DOHH2 (cell line): ENCODE data around the gene TUBD1.

ENCODE experiments used
- H3F3A ChIP-seq: fragments of 200-600 bp; sonication (generic), shearing (Covaris generic); 2 replicates; pipeline ENCODE4 v1.6.0; 2016; ENCODE audit warnings: antibody characterized with exemption, mild to moderate bottlenecking; ENCODE audit not compliant: control insufficient read depth, insufficient read depth
- H3K27ac ChIP-seq: fragments of 200-600 bp; sonication (generic); 2 replicates; pipeline ENCODE4 v1.5.1; 2014; ENCODE audit warnings: low read depth, mild to moderate bottlenecking, low read length, moderate library complexity
- H3K27me3 ChIP-seq: fragments of 200-600 bp; sonication (generic); 2 replicates; pipeline ENCODE4 v1.6.1; 2014; ENCODE audit warnings: mild to moderate bottlenecking, low read length, mixed read lengths; ENCODE audit not compliant: control insufficient read depth
- H3K36me3 ChIP-seq: fragments of 200-600 bp; sonication (generic); 2 replicates; pipeline ENCODE4 v1.6.1; 2014; ENCODE audit warnings: mild to moderate bottlenecking, low read length, moderate library complexity, mixed read lengths; ENCODE audit not compliant: control insufficient read depth
- H3K4me1 ChIP-seq: fragments of 200-600 bp; sonication (generic); 2 replicates; pipeline ENCODE4 v1.6.1; 2014; ENCODE audit warnings: mild to moderate bottlenecking, low read length, mixed read lengths; ENCODE audit not compliant: control insufficient read depth
- H3K4me2 ChIP-seq: fragments of 200-600 bp; sonication (generic); 2 replicates; pipeline ENCODE4 v1.6.0; 2014; ENCODE audit warnings: mild to moderate bottlenecking, low read length, moderate library complexity
- H3K4me3 ChIP-seq: fragments of 200-600 bp; sonication (generic); 2 replicates; pipeline ENCODE4 v1.5.1; 2014; ENCODE audit warnings: mild to moderate bottlenecking, low read length, mixed read lengths
- H3K79me2 ChIP-seq: fragments of 200-600 bp; sonication (generic); 2 replicates; pipeline ENCODE4 v1.6.1; 2014; ENCODE audit warnings: mild to moderate bottlenecking, low read length, mixed read lengths; ENCODE audit not compliant: control insufficient read depth
- H3K9me2 ChIP-seq: fragments of 200-600 bp; sonication (generic); replicated peaks from 2 replicates; pipeline ENCODE4 v1.6.1; 2014; ENCODE audit warnings: mild to moderate bottlenecking, low read length, mixed read lengths; ENCODE audit not compliant: control insufficient read depth
- H3K9me3 ChIP-seq: fragments of 200-600 bp; sonication (generic); 2 replicates; pipeline ENCODE4 v1.6.1; 2014; ENCODE audit warnings: antibody characterized with exemption, low read length, mixed read lengths; ENCODE audit not compliant: control insufficient read depth, insufficient read depth
- H4K20me1 ChIP-seq: fragments of 200-600 bp; sonication (generic); 2 replicates; pipeline ENCODE4 v1.6.0; 2014; ENCODE audit warnings: low read depth, mild to moderate bottlenecking, antibody characterized with exemption, low read length, moderate library complexity; ENCODE audit not compliant: control insufficient read depth, insufficient read depth
- EZH2phosphoT487 ChIP-seq: fragments of 200-600 bp; sonication (generic); IDR thresholded peaks from 2 replicates; pipeline ENCODE4 v1.6.1; 2017; ENCODE audit warnings: borderline replicate concordance, mild to moderate bottlenecking, antibody characterized with exemption, low read length, moderate library complexity, mixed read lengths
- TF ChIP-seq, protein P1 (sequence below): fragments of 200-600 bp; sonication (generic); IDR thresholded peaks from one replicate; pipeline ENCODE4 v1.5.1; 2014; ENCODE audit warnings: antibody characterized with exemption, mild to moderate bottlenecking, low read depth, low read length; ENCODE audit not compliant: poor library complexity, severe bottlenecking

Gene TUBD1

DNA sequence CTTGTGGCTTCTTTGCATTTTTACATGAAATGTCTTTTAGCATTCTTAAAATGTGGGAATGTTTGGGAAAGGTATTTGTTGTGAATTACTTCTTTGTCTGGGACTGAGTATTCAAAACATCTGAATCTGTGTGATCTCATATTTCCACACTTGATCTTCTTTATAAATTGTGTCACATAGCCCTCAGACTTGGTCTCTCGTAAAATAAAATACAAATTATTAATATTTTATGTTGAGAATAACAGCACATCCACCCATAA, 81.9 kb downstream of the TUBD1 start:
- Histone ChIP-seq H3K4me3 (no peak overlapping the region), H3F3A (peaks cover 2% of the 10 kb centered on the region; the same call in 1 of the 2 replicates), H3K9me2 (no peaks in the 10 kb centered on the region), H3K79me2 (no peaks in the 10 kb centered on the region), H3K27me3 (no peaks in the 10 kb centered on the region), H3K4me1 (no peaks in the 10 kb centered on the region), H3K4me2 (no peak overlapping the region), H4K20me1 (no peaks in the 10 kb centered on the region), H3K36me3 (peaks cover 6% of the 10 kb centered on the region), H3K27ac (no peak overlapping the region), H3K9me3 (no peaks in the 10 kb centered on the region)
- TF ChIP-seq, protein P1, sequence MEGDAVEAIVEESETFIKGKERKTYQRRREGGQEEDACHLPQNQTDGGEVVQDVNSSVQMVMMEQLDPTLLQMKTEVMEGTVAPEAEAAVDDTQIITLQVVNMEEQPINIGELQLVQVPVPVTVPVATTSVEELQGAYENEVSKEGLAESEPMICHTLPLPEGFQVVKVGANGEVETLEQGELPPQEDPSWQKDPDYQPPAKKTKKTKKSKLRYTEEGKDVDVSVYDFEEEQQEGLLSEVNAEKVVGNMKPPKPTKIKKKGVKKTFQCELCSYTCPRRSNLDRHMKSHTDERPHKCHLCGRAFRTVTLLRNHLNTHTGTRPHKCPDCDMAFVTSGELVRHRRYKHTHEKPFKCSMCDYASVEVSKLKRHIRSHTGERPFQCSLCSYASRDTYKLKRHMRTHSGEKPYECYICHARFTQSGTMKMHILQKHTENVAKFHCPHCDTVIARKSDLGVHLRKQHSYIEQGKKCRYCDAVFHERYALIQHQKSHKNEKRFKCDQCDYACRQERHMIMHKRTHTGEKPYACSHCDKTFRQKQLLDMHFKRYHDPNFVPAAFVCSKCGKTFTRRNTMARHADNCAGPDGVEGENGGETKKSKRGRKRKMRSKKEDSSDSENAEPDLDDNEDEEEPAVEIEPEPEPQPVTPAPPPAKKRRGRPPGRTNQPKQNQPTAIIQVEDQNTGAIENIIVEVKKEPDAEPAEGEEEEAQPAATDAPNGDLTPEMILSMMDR: no peak
- no peak for TF ChIP-seq EZH2phosphoT487
